Measurements from ENCODE around the gene GPA33. TPM values are rescaled to one million over a fixed set of nuclear protein-coding genes. Genes with fewer than 3 reads are reported as not detected.

GPA33 gene
- total RNA-seq, 2 experiments from 2014 or later, result not detected

DNA sequence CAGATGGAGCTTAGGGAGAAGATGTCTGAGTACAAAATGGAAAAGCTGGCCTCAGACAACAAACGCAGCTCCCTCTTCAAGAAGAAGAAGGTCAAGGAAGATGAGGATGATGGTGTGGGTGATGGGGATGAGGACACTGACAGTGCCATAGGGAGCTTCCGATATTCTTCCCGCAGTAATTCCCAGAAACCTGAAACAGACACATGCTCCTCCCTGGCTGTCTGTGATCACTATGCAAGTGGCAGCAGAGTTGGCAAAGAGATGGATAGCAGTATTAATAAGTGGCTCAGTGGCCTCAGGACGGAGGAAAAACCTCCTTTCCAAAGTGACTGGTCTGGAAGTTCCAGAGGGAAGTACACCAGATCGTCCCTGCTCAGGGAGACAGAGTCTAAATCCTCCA, 37.5 kb upstream of the GPA33 start:
- Histone ChIP-seq H4K20me1 (ENCODE audit: insufficient read depth, low read length) (no peaks in the 10 kb centered on the region), H3K36me3 (ENCODE audit: insufficient read depth, low read length) (no peaks in the 10 kb centered on the region), H3K4me1 (ENCODE audit: insufficient read depth, low read length, poor library complexity, severe bottlenecking) (no peaks in the 10 kb centered on the region), H3K9me3 (ENCODE audit: low read length) (no peaks in the 10 kb centered on the region), H2AFZ (ENCODE audit: low read length) (no peak overlapping the region), H3K9me2 (ENCODE audit: insufficient read depth, low read length) (no peaks in the 10 kb centered on the region), H3K4me3 (ENCODE audit: low read depth, low read length, poor library complexity, severe bottlenecking) (no peak overlapping the region), H3K4me2 (ENCODE audit: low read length) (no peak overlapping the region), H3K27ac (ENCODE audit: low read depth, low read length, poor library complexity, severe bottlenecking) (no peak overlapping the region), H3K79me2 (ENCODE audit: insufficient read depth, low read depth, low read length) (no peaks in the 10 kb centered on the region)
- DNase-seq (ENCODE audit: low spot score), result no peak
- CTCF ChIA-PET (ENCODE audit: unreplicated experiment), result no interaction called here
- TF ChIP-seq CTCF (conservative IDR thresholded peaks at IDR 0.05; ENCODE audit: low read length) (no peak), EZH2phosphoT487 (IDR thresholded peaks at IDR 0.05; ENCODE audit: borderline replicate concordance, low read depth, low read length) (no peak)
- POLR2A ChIA-PET, result no interaction called here
- BruUV-seq (replicated peaks), result no TSS peak
- intact Hi-C loops (cut with micrococcal nuclease; ENCODE audit: unreplicated experiment), result no loop called here

DNA sequence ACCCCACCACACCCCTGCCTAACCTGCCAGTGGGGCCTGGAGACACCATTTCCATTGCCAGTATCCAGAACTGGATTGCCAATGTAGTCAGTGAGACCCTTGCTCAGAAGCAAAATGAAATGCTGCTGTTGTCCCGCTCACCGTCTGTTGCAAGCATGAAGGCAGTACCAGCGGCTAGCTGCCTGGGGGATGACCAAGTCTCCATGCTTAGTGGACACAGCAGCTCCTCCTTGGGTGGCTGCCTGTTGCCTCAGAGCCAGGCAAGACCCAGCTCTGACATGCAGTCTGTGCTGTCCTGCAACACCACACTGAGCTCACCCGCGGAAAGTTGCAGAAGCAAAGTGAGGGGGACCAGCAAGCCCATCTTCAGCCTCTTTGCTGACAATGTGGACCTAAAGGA, 37.1 kb upstream of the GPA33 start:
- no TSS peak for BruUV-seq (replicated peaks)
- POLR2A ChIA-PET, result no interaction called here
- intact Hi-C loops (cut with micrococcal nuclease; ENCODE audit: unreplicated experiment), result no loop called here

DNA sequence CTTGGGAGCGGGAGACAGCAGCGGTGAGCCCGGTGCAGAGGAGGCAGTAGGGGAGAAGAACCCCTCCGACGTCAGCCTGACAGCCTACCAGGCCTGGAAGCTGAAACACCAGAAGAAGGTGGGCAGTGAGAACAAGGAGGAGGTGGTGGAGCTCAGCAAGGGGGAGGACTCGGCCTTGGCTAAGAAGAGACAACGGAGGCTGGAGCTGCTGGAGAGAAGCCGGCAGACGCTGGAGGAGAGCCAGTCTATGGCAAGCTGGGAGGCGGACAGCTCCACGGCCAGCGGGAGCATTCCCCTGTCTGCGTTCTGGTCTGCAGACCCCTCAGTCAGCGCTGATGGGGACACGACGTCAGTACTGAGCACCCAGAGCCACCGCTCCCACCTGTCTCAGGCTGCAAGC, 36.6 kb upstream of the GPA33 start:
- no peak for DNase-seq (ENCODE audit: low spot score)
- Histone ChIP-seq H3K27ac (ENCODE audit: low read depth, low read length, poor library complexity, severe bottlenecking) (no peak overlapping the region), H3K79me2 (ENCODE audit: insufficient read depth, low read depth, low read length) (no peaks in the 10 kb centered on the region), H3K4me3 (ENCODE audit: low read depth, low read length, poor library complexity, severe bottlenecking) (no peak overlapping the region), H4K20me1 (ENCODE audit: insufficient read depth, low read length) (no peaks in the 10 kb centered on the region), H3K4me2 (ENCODE audit: low read length) (no peak overlapping the region), H3K9me2 (ENCODE audit: insufficient read depth, low read length) (no peaks in the 10 kb centered on the region), H3K9me3 (ENCODE audit: low read length) (no peaks in the 10 kb centered on the region), H3K4me1 (ENCODE audit: insufficient read depth, low read length, poor library complexity, severe bottlenecking) (no peaks in the 10 kb centered on the region), H3K36me3 (ENCODE audit: insufficient read depth, low read length) (no peaks in the 10 kb centered on the region), H2AFZ (ENCODE audit: low read length) (no peak overlapping the region)
- intact Hi-C loops (cut with micrococcal nuclease; ENCODE audit: unreplicated experiment), result no loop called here
- CTCF ChIA-PET (ENCODE audit: unreplicated experiment), result no interaction called here
- POLR2A ChIA-PET, result interaction anchor here (0.7 kb wide), 1 partner anchor 56 kb away, joined by 3 read pairs; no protein-coding TSS in a partner anchor
- BruUV-seq (replicated peaks), result no TSS peak
- TF ChIP-seq EZH2phosphoT487 (IDR thresholded peaks at IDR 0.05; ENCODE audit: borderline replicate concordance, low read depth, low read length), result no peak
- TF ChIP-seq CTCF (conservative IDR thresholded peaks at IDR 0.05; ENCODE audit: low read length), result no peak

More for the DNA sequence above, 37.1 kb upstream of the GPA33 start:
- no peak overlapping the region for H2AFZ ChIP-seq (ENCODE audit: low read length)
- no peak overlapping the region for H3K4me3 ChIP-seq (ENCODE audit: low read depth, low read length, poor library complexity, severe bottlenecking)
- no peak overlapping the region for H3K4me2 ChIP-seq (ENCODE audit: low read length)
- no peaks in the 10 kb centered on the region for H3K79me2 ChIP-seq (ENCODE audit: insufficient read depth, low read depth, low read length)
- H4K20me1 ChIP-seq (ENCODE audit: insufficient read depth, low read length), result no peaks in the 10 kb centered on the region
- H3K9me2 ChIP-seq (ENCODE audit: insufficient read depth, low read length), result no peaks in the 10 kb centered on the region
- CTCF ChIA-PET (ENCODE audit: unreplicated experiment), result no interaction called here
- TF ChIP-seq CTCF (conservative IDR thresholded peaks at IDR 0.05; ENCODE audit: low read length) (no peak), EZH2phosphoT487 (IDR thresholded peaks at IDR 0.05; ENCODE audit: borderline replicate concordance, low read depth, low read length) (no peak)
- no peaks in the 10 kb centered on the region for H3K36me3 ChIP-seq (ENCODE audit: insufficient read depth, low read length)
- no peaks in the 10 kb centered on the region for H3K4me1 ChIP-seq (ENCODE audit: insufficient read depth, low read length, poor library complexity, severe bottlenecking)
- H3K9me3 ChIP-seq (ENCODE audit: low read length), result no peaks in the 10 kb centered on the region
- H3K27ac ChIP-seq (ENCODE audit: low read depth, low read length, poor library complexity, severe bottlenecking), result no peak overlapping the region
- no peak for DNase-seq (ENCODE audit: low spot score)
